GM19239 (cell line): Measurements from ENCODE around the gene TBX1.
A peak's percentile ranks its signal among the peaks of the same experiment; 100 is the strongest.

Source experiments
- DNase-seq: peaks from one replicate; pipeline ENCODE4 v3.0.0; 2011; ENCODE audit warnings: low spot score; ENCODE audit not compliant: insufficient read length
- FAIRE-seq: peaks from 2 replicates; lab custom pipeline; 2011; peaks lifted over from hg19 to GRCh38; lab: Jason Lieb, UNC

TBX1 gene

DNA sequence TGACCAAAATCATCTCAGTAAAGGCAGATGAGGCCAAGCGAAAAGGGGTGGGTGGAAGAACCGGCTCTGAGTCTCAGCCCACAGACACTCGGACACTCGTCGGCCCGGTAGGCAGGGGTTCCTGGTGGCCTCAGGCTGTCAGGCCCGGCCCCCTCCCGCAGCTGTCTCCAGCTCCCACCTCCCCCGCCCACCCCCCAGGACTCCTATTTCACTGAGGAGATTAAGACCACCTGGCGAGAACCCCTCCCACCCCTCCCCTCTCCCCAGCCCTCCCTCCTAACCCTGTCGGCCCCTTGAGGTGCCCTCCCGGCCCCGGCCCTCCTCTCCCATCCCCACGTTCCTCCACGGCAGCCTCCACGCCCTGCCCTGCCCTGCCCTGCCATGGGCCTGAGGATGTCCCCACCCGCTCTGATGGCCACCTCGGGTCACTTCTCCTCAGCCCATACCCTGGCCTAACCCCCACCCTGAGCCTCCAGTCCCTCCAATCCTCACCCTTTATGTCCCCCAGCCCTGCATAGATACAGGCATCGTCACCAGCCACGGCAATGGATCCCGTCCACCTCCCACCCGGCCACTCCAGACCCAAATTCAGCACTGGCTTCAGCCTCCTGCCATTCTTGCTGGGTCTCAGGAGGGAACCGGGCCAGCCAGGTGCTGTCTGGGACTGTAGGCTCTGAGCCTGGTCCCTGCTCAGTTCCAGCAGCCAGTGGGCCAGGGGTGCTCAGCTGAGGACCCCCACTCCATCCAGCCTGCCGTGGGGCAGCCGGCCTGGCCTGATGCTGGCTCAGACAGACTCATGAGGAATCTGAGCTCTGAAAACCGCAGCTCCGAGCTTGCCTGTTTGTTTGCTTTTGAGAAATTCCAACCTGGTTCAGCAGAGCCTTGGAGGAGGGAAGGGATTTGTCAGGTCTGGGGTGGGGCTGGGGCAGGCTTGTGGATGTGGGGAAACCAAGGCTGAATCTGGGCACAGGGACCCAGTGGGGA, 9.8 kb upstream of the TBX1 start:
- FAIRE-seq (no peak), DNase-seq (no peak)

DNA sequence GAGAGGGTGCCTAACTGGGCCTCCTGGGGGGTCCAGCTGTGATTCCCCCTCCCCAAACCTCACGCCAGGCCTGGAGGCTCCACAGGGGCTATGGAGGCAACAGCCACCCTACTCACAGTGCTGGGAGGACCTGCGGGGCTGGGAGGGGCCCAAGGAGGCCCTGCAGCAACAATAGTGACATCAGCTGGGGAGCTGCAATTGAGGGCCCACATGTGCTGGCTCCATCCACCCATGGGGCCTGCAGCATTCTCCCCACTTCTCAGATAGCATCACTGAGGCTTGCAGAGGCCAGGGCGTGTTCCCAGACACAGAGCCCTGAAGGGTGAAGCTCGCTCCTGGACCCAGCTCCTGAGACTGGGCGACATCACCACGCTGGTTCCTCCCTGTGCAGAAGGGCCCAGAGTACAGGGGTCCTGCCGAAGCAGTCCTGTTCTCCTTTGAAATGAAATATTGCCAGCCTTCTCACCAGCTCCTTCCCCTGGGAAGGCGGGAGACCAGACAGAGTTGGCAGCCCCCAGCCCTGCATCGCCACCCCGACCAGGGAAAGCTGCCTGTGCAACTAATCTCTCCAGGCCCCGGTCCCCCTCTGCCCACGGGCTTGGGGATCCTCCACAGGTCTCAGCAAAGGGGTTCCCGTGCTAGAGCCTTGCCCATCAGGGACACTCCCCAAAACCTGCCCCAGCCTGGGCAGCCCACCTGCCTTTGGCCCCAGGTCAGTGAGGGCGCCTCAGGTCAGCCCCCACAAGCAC, 8.9 kb upstream of the TBX1 start:
- DNase-seq (no peak), FAIRE-seq (no peak)

- no peak for FAIRE-seq
- DNase-seq: no peak
These were observed 7.3 kb upstream of the TBX1 start for GRCh38 chr22:19753090-19753842.

- no peak for DNase-seq
- no peak for FAIRE-seq
These were observed 6.4 kb upstream of the TBX1 start for GRCh38 chr22:19753996-19754700.

DNA sequence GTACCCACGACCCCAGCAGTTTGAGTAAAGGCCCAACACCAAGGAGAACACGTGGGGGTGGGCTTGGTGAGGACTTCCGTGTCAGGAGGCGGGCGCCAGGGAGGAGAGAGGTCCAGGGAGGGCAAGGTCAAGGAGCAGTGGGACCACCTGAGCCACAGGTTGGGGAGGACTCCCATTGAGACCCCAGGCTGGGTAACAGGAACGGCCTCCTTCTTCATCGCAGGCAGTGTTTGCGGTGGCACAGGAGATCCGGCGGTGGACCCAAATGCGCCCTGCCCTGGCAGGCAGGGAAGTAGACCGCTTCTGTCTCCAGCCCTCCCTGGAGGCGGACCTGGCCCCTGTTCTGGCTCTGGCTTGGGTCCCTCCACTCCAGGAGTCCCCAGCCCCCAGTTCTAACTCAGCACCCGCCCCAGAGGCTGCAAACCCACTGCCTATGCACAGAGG, 5.9 kb upstream of the TBX1 start:
- FAIRE-seq (no peak), DNase-seq (no peak)

- FAIRE-seq: no peak
- DNase-seq: no peak
These were observed 5.3 kb upstream of the TBX1 start for GRCh38 chr22:19755145-19755710.

DNA sequence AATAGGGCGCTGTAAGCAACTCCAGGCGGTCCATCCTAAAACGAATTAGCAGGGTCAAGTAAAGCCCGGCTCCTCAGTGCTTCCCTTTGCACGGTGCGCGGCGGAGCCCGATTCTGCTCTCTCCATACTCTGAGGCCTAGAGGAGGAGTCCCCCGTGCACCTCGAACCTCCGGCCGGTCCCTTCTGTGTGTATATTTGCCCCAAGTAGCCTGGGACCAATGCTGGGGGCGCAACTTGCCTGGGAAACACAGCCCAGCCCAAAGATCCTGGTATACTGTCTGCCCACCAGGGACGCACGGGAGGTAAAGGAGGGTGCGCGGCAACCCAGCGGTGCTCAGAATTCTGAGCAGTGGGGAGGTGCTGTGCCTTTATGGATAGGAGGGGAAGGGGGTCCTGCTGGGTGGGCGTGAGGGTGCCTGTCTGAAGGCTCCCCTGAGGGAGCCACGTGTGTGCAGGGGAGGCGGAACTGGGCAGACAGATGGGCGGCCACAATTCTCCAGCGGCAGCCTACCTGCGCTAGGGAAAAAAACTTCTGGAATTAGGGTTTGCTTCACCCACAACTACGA, 4.8 kb upstream of the TBX1 start:
- FAIRE-seq: no peak
- no peak for DNase-seq

DNA sequence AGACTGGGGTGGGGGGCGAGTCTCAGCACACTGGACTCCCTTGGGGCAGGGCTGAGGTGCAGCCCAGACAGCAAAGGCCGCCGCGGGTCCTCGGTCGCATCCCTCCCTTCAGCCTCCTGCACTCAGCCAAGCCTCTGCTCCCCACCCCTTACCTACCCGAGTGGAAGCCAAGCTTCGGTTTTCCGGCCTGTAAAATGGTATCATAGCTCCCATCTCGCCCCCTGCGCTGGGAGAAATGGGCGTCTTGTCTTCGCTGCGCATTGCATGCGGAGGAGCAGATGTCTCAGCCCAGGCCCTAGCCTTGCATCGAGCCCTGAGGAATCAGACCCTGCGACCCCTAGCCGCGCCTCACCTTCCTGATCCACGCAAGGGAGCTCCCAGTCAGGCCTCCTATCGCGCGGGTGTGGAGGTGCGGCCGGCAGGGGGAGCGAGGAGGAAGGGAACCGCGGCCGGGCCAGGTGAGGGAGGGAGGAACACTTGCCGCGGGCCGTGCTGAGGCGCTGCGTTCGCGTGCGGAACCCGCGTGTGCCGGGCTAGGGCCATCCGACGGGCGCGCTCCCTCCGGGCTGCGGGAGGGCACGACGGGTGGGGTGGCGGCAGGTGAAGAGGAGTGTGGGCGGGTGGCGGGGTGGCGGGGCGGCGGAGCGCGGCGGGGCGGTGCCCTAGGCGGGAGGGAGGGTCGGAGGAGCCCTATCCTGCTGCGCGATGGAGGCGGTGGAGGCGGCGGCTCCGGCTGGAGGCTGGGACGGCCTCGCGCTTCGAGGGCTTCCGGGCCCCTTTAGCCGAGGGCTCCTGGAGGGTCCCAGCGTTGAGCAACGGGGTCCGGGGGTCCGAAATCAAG, 4.1 kb upstream of the TBX1 start:
- peak; percentile 94 for DNase-seq
- no peak for FAIRE-seq

- FAIRE-seq (no peak), DNase-seq (peak; percentile 81)
These were observed 3.2 kb upstream of the TBX1 start for GRCh38 chr22:19757140-19757984.

DNA sequence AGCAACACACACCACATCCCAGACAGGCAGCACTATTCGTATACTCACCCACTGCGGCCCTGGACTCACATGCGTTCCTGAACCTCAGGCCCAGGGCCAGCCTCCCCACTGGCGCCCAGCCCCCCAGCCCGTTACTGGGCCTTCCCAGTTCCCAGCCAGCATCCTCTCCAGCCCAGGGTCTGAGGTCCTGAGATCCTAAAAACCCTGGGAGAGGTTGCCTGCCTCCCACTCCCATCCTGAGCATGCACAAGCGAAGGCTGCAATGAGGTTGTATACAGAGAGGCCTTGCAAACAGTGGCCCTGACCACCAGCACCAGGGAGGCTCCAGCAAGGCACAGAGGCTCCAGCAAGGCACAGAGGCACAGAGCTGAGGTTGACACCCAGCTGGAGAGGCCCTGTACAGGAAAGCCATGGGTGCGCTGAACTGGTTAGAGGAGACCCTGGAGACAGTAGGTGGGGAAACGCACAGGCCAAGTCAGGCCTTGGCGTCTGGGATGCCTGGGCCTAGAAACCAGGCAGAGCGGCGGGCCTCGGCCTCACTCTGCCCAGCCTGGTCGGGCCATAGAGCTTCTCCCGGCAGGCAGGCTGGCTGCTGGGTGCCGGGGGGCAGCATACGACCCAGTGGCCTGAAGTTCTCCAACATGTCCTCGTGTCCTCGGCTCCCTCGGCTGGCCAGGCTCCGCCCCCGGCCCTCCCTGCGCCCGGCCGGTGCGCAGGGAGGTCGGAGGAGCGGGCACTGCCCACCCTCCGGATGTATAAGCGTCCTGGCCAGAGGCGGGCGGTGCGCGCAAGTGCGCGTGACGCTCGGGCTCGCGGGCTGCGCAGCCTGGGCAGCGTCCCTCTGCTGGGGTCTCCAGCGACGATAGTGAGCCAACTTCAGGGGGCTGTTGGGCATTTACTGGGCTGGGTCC, 2.3 kb upstream of the TBX1 start:
- no peak for DNase-seq
- FAIRE-seq: no peak

DNA sequence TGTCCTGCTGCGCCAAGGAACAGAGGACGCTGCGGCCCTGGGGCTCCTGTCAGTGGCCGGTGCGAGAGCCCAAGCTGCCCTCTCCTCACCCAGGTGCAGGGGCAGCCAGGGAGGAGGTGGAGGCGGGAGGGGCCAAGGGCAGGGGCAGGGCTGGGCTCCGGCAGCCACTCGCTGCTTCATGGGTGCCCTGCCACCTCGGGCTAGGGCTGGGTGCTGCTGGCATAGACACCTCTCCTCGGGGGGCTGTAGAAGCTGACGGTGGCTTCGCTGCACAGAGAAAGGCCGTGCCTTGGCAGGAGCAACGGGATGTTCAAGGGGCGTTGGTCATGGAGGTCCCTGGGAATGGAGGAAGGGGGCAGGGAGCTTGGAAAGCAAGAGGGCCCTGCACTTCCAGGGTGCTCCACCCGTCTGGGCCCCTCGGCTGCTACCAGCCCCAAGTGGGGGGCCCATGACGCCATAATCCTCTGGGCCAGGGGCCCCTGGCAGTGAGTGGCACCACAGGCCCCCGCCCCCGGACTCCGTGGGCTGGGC, 1.6 kb upstream of the TBX1 start:
- DNase-seq (no peak), FAIRE-seq (no peak)

DNA sequence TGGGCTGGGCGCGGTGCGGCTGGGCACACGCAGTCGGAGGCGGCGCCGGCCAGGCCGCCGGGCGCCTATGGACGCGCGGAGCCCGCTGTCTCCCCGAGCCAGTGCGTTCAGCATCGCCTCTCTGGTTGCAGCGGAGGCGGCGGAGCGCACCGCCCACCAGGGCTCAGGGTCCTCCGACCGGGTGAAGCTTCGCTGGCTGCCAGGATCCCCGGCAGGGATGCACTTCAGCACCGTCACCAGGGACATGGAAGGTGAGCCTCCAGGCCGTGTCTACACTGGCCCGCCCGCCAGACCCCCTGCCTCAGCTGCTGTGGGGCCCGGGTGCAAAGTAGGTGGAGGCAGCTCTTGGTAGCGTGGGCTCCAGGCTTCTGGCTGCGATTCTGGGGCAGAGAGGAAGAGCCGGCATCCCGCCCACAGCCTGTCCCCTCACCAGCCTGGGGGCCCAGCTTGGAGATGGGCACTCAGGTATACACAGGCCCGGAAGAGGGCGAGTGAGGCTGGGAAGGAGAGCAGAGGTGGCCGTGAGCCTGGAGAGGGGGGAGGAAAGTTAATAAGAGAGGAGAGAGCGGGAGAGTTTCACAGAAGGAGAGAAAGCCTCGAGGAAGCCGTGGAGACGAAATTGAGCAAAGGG, 1.0 kb upstream of the TBX1 start:
- FAIRE-seq (no peak), DNase-seq (no peak)

GRCh38 chr22:19760951-19761724, 560 bp downstream of the TBX1 start:
- FAIRE-seq (no peak), DNase-seq (no peak)

DNA sequence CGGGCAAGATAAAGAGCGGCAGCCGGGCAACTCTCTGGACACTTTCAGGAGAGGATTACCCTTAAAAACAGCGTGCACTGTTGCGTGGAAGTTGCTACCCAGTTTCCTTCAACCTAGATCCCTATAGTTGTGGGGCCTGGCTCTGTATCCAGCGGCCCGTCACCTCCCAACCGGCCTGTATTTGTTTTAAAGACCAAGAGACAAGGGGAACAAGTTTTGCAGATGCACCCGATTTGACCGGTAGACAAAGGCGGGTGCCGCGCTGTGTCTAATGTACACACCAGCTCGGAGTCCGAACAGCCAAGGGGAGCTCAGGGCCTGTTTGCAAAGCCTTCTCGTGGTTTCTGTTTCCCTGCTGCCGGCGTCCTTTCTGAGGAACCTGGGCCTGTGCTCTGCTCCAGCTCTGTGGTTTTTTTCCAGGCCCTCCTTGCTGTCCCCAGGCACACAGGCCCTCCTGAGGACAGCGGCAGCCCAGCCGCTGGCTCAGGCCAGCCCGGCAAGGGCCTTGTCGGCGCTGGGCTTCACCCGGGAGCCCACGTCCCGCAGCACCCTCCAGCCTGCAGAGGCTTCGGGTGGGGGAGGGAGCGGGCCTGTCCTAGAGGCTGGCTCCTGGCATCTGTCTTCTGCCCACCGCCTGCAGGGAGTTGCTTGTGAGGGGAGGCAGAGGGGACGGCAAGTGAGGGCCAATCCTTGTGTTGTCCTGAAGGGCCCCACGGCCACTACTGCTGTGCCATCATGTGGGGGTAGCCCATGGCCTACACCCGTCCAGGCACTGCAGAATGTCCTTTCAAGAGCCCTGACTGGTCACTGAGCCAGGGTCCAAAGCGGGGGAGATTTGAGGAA, 1.4 kb downstream of the TBX1 start:
- FAIRE-seq: no peak
- no peak for DNase-seq
